ENCODE data around the gene MAP3K19. TPM values are rescaled to one million over a fixed set of nuclear protein-coding genes. Genes with fewer than 3 reads are reported as not detected.

Gene MAP3K19
- total RNA-seq, 2 experiments from 2014 or later, result not detected

Other genes starting within 250 kb of the MAP3K19 start
- gene ACMSD, start 208.8 kb downstream of the MAP3K19 start, total RNA-seq, result not detected
- 10 to 100 TPM; 43.5 to 50.4 TPM for gene CCNT2, start 128.6 kb downstream of the MAP3K19 start, total RNA-seq
- 10 to 100 TPM; 21.1 to 22.8 TPM for gene RAB3GAP1, start 4.8 kb upstream of the MAP3K19 start, total RNA-seq